ENCODE results near the gene GPHN. TPM values are rescaled to one million over a fixed set of nuclear protein-coding genes. Genes with fewer than 3 reads are reported as not detected.

GPHN gene
- total and polyA plus RNA-seq, 2 of the 8 experiments (the other 6 are each of a cell fraction or from before 2014, with no cell fraction given), result 6.0 to 16.0 TPM

DNA sequence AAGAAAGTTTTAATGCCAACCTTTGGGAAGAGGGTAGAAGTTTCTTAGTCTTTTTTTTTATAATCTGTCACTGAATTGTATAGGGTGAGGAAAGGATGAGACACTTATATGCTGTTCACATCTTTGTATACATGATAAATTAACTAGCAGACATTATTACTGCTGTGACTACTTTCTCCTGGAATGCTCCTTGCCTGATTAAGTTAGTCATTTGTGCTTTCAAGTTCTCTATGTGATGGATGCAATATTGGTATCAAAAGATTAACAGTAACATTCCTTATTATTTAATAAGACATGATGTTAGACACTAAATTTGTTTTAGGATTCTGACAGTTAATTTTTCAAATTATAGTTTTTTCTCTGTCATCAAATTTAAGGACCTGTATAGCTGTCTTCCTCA lies 457.9 kb downstream of the GPHN start:
- FAIRE-seq, result no peak

More for the DNA sequence above, 457.9 kb downstream of the GPHN start:
- Histone ChIP-seq H4K20me1 (replicated peaks in 1 of 2; ENCODE audit: control insufficient read depth in 1 of 2, insufficient read depth in 2 of 2, low read length in 2 of 2) (no peaks in the 10 kb centered on the region), H2BK5ac (ENCODE audit: low read depth, low read length) (no peak overlapping the region), H3K18ac (ENCODE audit: extremely low read depth, low read length) (no peak overlapping the region), H3K4me1 (replicated peaks in 1 of 4; ENCODE audit: control insufficient read depth in 3 of 4, insufficient read depth in 4 of 4, low read length in 3 of 4) (no peaks in the 10 kb centered on the region), H3K9ac (replicated peaks in 1 of 4; ENCODE audit: extremely low read depth in 1 of 4, low read depth in 3 of 4, low read length in 3 of 4) (no peak overlapping the region), H3K79me2 (ENCODE audit: control insufficient read depth in 1 of 2, insufficient read depth in 2 of 2, low read length in 2 of 2) (no peaks in the 10 kb centered on the region), H3K4me2 (ENCODE audit: insufficient read depth in 1 of 2, low read depth in 2 of 2, low read length in 2 of 2) (no peak overlapping the region), H3K23ac (ENCODE audit: insufficient read length) (no peak overlapping the region), H3K36me3 (ENCODE audit: control insufficient read depth in 2 of 4, insufficient read depth in 4 of 4, low read length in 3 of 4) (no peaks in the 10 kb centered on the region), H2BK12ac (ENCODE audit: low read depth, low read length) (no peak overlapping the region), H2AK5ac (ENCODE audit: low read depth, low read length) (no peak overlapping the region), H3K9me3 (ENCODE audit: insufficient read depth in 2 of 2, low read depth in 1 of 2, low read length in 1 of 2) (no peaks in the 10 kb centered on the region), H4K91ac (replicated peaks; ENCODE audit: insufficient read length, low read length) (no peak overlapping the region), H3K4me3 (ENCODE audit: extremely low read depth in 1 of 4, insufficient read depth in 2 of 4, low read depth in 3 of 4, low read length in 4 of 4) (no peak overlapping the region), H4K8ac (ENCODE audit: extremely low read depth, insufficient read depth, low read length) (no peak overlapping the region), H3K27ac (ENCODE audit: low read depth, low read length) (no peak overlapping the region), H3K27me3 (replicated peaks in 1 of 4; ENCODE audit: control insufficient read depth in 3 of 4, extremely low read depth in 1 of 4, insufficient read depth in 3 of 4, low read length in 3 of 4) (no peaks in the 10 kb centered on the region), H2BK20ac (ENCODE audit: low read length) (no peak overlapping the region), H3K14ac (ENCODE audit: insufficient read length) (no peak overlapping the region), H2BK120ac (replicated peaks; ENCODE audit: low read depth, low read length) (no peak overlapping the region), H3K23me2 (ENCODE audit: low read depth, low read length) (no peaks in the 10 kb centered on the region), H3K4ac (replicated peaks; ENCODE audit: insufficient read length, low read depth, low read length) (no peak overlapping the region), H3K79me1 (ENCODE audit: low read depth, low read length) (no peaks in the 10 kb centered on the region), H2AFZ (ENCODE audit: low read length) (no peak overlapping the region), H3K56ac (replicated peaks; ENCODE audit: insufficient read length, low read depth, low read length) (no peak overlapping the region), H2BK15ac (ENCODE audit: low read length) (no peak overlapping the region), H4K5ac (ENCODE audit: insufficient read length, low read depth, low read length) (no peak overlapping the region)
- DNase-seq (ENCODE audit: low read depth in 1 of 2, low spot score in 2 of 2), result no peak
- ChIA-PET CTCF (ENCODE audit: partially characterized antibody) (interaction anchor here (0.9 kb wide), 1 partner anchor 369 kb away, joined by 3 read pairs; no protein-coding TSS in a partner anchor), POLR2A (ENCODE audit: partially characterized antibody) (no interaction called here)
- TF ChIP-seq SP2 (IDR thresholded peaks at IDR 0.05; ENCODE audit: low read length), result no peak
- TF ChIP-seq, protein P1, sequence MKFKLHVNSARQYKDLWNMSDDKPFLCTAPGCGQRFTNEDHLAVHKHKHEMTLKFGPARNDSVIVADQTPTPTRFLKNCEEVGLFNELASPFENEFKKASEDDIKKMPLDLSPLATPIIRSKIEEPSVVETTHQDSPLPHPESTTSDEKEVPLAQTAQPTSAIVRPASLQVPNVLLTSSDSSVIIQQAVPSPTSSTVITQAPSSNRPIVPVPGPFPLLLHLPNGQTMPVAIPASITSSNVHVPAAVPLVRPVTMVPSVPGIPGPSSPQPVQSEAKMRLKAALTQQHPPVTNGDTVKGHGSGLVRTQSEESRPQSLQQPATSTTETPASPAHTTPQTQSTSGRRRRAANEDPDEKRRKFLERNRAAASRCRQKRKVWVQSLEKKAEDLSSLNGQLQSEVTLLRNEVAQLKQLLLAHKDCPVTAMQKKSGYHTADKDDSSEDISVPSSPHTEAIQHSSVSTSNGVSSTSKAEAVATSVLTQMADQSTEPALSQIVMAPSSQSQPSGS (IDR thresholded peaks at IDR 0.05; ENCODE audit: low read length), result no peak
- no peak for TF ChIP-seq SUZ12 (IDR thresholded peaks at IDR 0.05; ENCODE audit: low read length)
- TF ChIP-seq POU5F1 (IDR thresholded peaks at IDR 0.05; ENCODE audit: low read depth, low read length), result no peak

All from H1 (cell line).